HG02642 (cell line): ENCODE data around the gene IPPK.

Source experiments
- ATAC-seq: cut with Tn5 transposase; IDR thresholded peaks from one replicate; pipeline ENCODE4 v1.9.1; 2021; ENCODE audit warnings: mild to moderate bottlenecking; ENCODE audit not compliant: unreplicated experiment, poor library complexity

Gene IPPK

GRCh38 chr9:92669890-92670708 is at the start of gene IPPK:
Gene IPPK, minus strand, starts transcription at chr9:92670131. Its CDS starts 143 bp downstream, at chr9:92669988.
- peak; percentile 90 for ATAC-seq

- no peak for ATAC-seq
Observed at GRCh38 chr9:92719028-92719647, 49.2 kb upstream of the IPPK start.

- no peak for ATAC-seq
Observed at GRCh38 chr9:92718086-92719001, 48.4 kb upstream of the IPPK start.

GRCh38 chr9:92717201-92718085 is 47.5 kb upstream of the IPPK start:
- ATAC-seq = no peak

GRCh38 chr9:92716557-92716956 is 46.6 kb upstream of the IPPK start:
- ATAC-seq = no peak

- no peak for ATAC-seq
Observed at GRCh38 chr9:92715488-92716231, 45.7 kb upstream of the IPPK start.

GRCh38 chr9:92714787-92715487 is 45.0 kb upstream of the IPPK start:
- ATAC-seq = no peak

- ATAC-seq = no peak
Observed at GRCh38 chr9:92714016-92714415, 44.1 kb upstream of the IPPK start.

GRCh38 chr9:92713528-92713927 is 43.6 kb upstream of the IPPK start:
- no peak for ATAC-seq

- ATAC-seq = no peak
Observed at GRCh38 chr9:92712767-92713166, 42.8 kb upstream of the IPPK start.

- no peak for ATAC-seq
Observed at GRCh38 chr9:92711844-92712243, 41.9 kb upstream of the IPPK start.

GRCh38 chr9:92711146-92711545 is 41.2 kb upstream of the IPPK start:
- no peak for ATAC-seq

- no peak for ATAC-seq
Observed at GRCh38 chr9:92710368-92710767, 40.4 kb upstream of the IPPK start.

- no peak for ATAC-seq
Observed at GRCh38 chr9:92709954-92710353, 40.0 kb upstream of the IPPK start.

GRCh38 chr9:92709240-92709639 is 39.3 kb upstream of the IPPK start:
- ATAC-seq = no peak

- no peak for ATAC-seq
Observed at GRCh38 chr9:92707530-92707929, 37.6 kb upstream of the IPPK start.

- ATAC-seq = peak; percentile 55
Observed at GRCh38 chr9:92706218-92706940, 36.4 kb upstream of the IPPK start.

GRCh38 chr9:92704528-92704927 is 34.6 kb upstream of the IPPK start:
- ATAC-seq = no peak
